Measurements from ENCODE around the gene TNRC6C. TPM values are rescaled to one million over a fixed set of nuclear protein-coding genes. Genes with fewer than 3 reads are reported as not detected.

TNRC6C gene
- total and polyA plus RNA-seq, 4 donors: 2.2 to 25.9 (median 13.8) TPM

- Histone ChIP-seq H3K36me3 (ENCODE audit: control insufficient read depth in 4 of 4, insufficient read depth in 4 of 4, low read length in 4 of 4) (peaks cover 4 to 5% (median 5%) of the 10 kb centered on the region in 4 donors), H3K9ac (ENCODE audit: insufficient read depth in 1 of 2, low read length in 2 of 2) (no peak overlapping the region), H3K4me1 (ENCODE audit: control insufficient read depth in 5 of 5, insufficient read depth in 5 of 5, low read length in 5 of 5) (peaks cover 0 to 12% (median 4%) of the 10 kb centered on the region in 5 donors), H3K9me3 (ENCODE audit: control insufficient read depth in 4 of 4, insufficient read depth in 3 of 4, low read length in 3 of 4) (no peaks in the 10 kb centered on the region), H3K27ac (ENCODE audit: low read depth in 1 of 2, low read length in 1 of 2) (no peak overlapping the region), H3K27me3 (ENCODE audit: control insufficient read depth in 3 of 3, insufficient read depth in 3 of 3, low read length in 2 of 3) (no peaks in the 10 kb centered on the region), H3K4me3 (no peak overlapping the region)
- TF ChIP-seq CTCF (IDR thresholded peaks at IDR 0.05; ENCODE audit: control extremely low read depth, extremely low read depth): no peak
- no peak for DNase-seq
- WGBS, 2 donors: 90 to 91% methylated on average over 3 of the region's 3 CpGs
- no peak for ATAC-seq (ENCODE audit: insufficient read depth, low FRiP score)
Observed at GRCh38 chr17:78005452-78006171, 47.1 kb downstream of the TNRC6C start.

- no peaks in the 10 kb centered on the region for H3K9me3 ChIP-seq (ENCODE audit: control insufficient read depth in 4 of 4, insufficient read depth in 3 of 4, low read length in 3 of 4)
- H3K27me3 ChIP-seq (ENCODE audit: control insufficient read depth in 3 of 3, insufficient read depth in 3 of 3, low read length in 2 of 3): no peaks in the 10 kb centered on the region
- H3K27ac ChIP-seq (ENCODE audit: low read depth in 1 of 2, low read length in 1 of 2): no peak overlapping the region
- H3K4me1 ChIP-seq (ENCODE audit: control insufficient read depth in 5 of 5, insufficient read depth in 5 of 5, low read length in 5 of 5): peaks cover 0 to 5% (median 2%) of the 10 kb centered on the region in 5 donors
- no peak overlapping the region for H3K9ac ChIP-seq (ENCODE audit: insufficient read depth in 1 of 2, low read length in 2 of 2)
- ATAC-seq (ENCODE audit: insufficient read depth, low FRiP score): no peak
- peaks cover 4 to 5% (median 5%) of the 10 kb centered on the region in 4 donors for H3K36me3 ChIP-seq (ENCODE audit: control insufficient read depth in 4 of 4, insufficient read depth in 4 of 4, low read length in 4 of 4)
- DNase-seq: no peak
- H3K4me3 ChIP-seq: no peak overlapping the region
- no peak for TF ChIP-seq CTCF (IDR thresholded peaks at IDR 0.05; ENCODE audit: control extremely low read depth, extremely low read depth)
Observed at GRCh38 chr17:78006338-78006737, 47.8 kb downstream of the TNRC6C start.

GRCh38 chr17:78007647-78008046 is 49.1 kb downstream of the TNRC6C start:
- DNase-seq (no peak), ATAC-seq (ENCODE audit: insufficient read depth, low FRiP score) (no peak)
- 87 to 89% methylated on average over 2 of the region's 2 CpGs for WGBS, 2 donors
- Histone ChIP-seq H3K4me1 (ENCODE audit: control insufficient read depth in 5 of 5, insufficient read depth in 5 of 5, low read length in 5 of 5) (peaks cover 0 to 2% (median 0%) of the 10 kb centered on the region in 5 donors), H3K4me3 (no peak overlapping the region), H3K27ac (ENCODE audit: low read depth in 1 of 2, low read length in 1 of 2) (no peak overlapping the region), H3K36me3 (ENCODE audit: control insufficient read depth in 4 of 4, insufficient read depth in 4 of 4, low read length in 4 of 4) (peaks cover 4 to 5% (median 5%) of the 10 kb centered on the region in 4 donors), H3K27me3 (ENCODE audit: control insufficient read depth in 3 of 3, insufficient read depth in 3 of 3, low read length in 2 of 3) (no peaks in the 10 kb centered on the region), H3K9ac (ENCODE audit: insufficient read depth in 1 of 2, low read length in 2 of 2) (no peak overlapping the region), H3K9me3 (ENCODE audit: control insufficient read depth in 4 of 4, insufficient read depth in 3 of 4, low read length in 3 of 4) (no peaks in the 10 kb centered on the region)
- TF ChIP-seq CTCF (IDR thresholded peaks at IDR 0.05; ENCODE audit: control extremely low read depth, extremely low read depth): no peak

Data from lung (tissue), 12 donors.